Measurements from ENCODE around the gene C10orf53. TPM values are rescaled to one million over a fixed set of nuclear protein-coding genes. Genes with fewer than 3 reads are reported as not detected.

The C10orf53 gene
- total and polyA plus RNA-seq, 2 of the 8 experiments (the other 6 are each of a cell fraction or from before 2014, with no cell fraction given): not detected

DNA sequence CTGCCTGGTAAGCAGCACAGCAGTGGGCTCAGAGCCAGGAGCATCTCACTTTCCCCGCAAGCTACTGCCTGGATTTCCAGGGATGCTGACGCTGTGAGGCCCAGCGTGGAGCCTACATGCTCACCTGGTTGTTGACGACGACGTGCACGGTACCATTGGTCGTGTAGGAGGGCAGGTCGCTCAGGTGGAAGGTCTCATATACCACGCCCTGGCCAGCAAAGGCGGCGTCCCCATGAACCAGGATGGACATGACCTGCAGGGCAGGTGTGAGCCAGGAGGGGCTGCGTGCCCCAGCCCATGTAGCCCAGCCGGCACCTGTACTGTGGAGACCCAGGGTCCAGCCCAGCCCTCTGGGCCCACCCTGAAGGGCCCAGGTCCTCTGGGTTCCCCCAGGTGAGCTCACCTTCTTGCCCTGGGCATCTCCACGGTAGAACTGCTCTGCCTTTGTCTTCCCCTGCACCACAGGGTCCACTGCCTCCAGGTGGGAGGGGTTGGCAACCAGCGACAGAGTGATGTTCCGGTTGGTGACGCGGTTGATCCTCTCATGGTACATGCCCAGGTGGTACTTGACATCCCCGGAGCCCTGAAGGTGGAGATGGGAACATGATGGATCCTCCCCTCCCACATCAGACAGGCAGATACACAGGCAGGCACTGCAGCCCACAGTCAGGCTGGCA is 67.3 kb downstream of the C10orf53 start (continued):
- TF ChIP-seq RAD21 (IDR thresholded peaks at IDR 0.05 in 1 of 2, conservative IDR thresholded peaks at IDR 0.05 in 1 of 2; ENCODE audit: low read depth in 2 of 2, low read length in 2 of 2) (no peak), CBX5 (IDR thresholded peaks at IDR 0.05; ENCODE audit: low read depth, low read length) (no peak), NANOG (IDR thresholded peaks at IDR 0.05; ENCODE audit: insufficient read depth, low read depth, low read length, poor library complexity, severe bottlenecking) (no peak), EP300 (IDR thresholded peaks at IDR 0.05; ENCODE audit: borderline replicate concordance in 1 of 2, low read depth in 2 of 2, low read length in 2 of 2) (no peak), KDM5A (IDR thresholded peaks at IDR 0.05; ENCODE audit: low read length) (no peak), CEBPB (IDR thresholded peaks at IDR 0.05; ENCODE audit: low read depth, low read length) (no peak), KDM4A (IDR thresholded peaks at IDR 0.05; ENCODE audit: low read depth, low read length, severe bottlenecking) (no peak)
- TF ChIP-seq, protein P1, sequence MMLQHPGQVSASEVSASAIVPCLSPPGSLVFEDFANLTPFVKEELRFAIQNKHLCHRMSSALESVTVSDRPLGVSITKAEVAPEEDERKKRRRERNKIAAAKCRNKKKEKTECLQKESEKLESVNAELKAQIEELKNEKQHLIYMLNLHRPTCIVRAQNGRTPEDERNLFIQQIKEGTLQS (IDR thresholded peaks at IDR 0.05; ENCODE audit: insufficient read depth, low read depth, low read length): no peak

Other genes with a start within 250 kb of the C10orf53 start
- 11.9 and 15.8 TPM in 2 replicates for gene ERCC6, start 140.5 kb upstream of the C10orf53 start, total RNA-seq (2021; fragmentation: NEBNext Ultra II Directional; extraction: Animal tissue kit (Norgen Biotek cat#: 25700))
- gene ERCC6, start 140.5 kb upstream of the C10orf53 start, polyA plus RNA-seq (2011; rRNA removed): 3.9 and 4.1 TPM in 2 replicates
- 0.13 TPM in 1 of 2 replicates, not detected in the other for gene SLC18A3, start 69.3 kb upstream of the C10orf53 start, total RNA-seq (2021; fragmentation: NEBNext Ultra II Directional; extraction: Animal tissue kit (Norgen Biotek cat#: 25700))
- gene SLC18A3, start 69.3 kb upstream of the C10orf53 start, polyA plus RNA-seq (2011; rRNA removed): 0.17 and 0.28 TPM in 2 replicates
- not detected in 2 replicates for gene CHAT, start 65.6 kb upstream of the C10orf53 start, total RNA-seq (2021; fragmentation: NEBNext Ultra II Directional; extraction: Animal tissue kit (Norgen Biotek cat#: 25700))
- gene CHAT, start 65.6 kb upstream of the C10orf53 start, polyA plus RNA-seq (2011; rRNA removed): not detected in 2 replicates
- gene OGDHL, start 82.7 kb downstream of the C10orf53 start, total RNA-seq (2021; fragmentation: NEBNext Ultra II Directional; extraction: Animal tissue kit (Norgen Biotek cat#: 25700)): 16.3 and 16.6 TPM in 2 replicates
- gene OGDHL, start 82.7 kb downstream of the C10orf53 start, polyA plus RNA-seq (2011; rRNA removed): 16.1 and 23.2 TPM in 2 replicates